Smooth muscle cell (in vitro differentiated cells): ENCODE data around the gene ARVCF. TPM values are rescaled to one million over a fixed set of nuclear protein-coding genes. Genes with fewer than 3 reads are reported as not detected.

ENCODE experiments used
- DNase-seq: peaks from one replicate; lab custom pipeline; 2025; ENCODE audit not compliant: unreplicated experiment; lab: John Stamatoyannopoulos, UW
- H2AFZ ChIP-seq: fragments of 200-600 bp; sonication (generic); 2 replicates; pipeline ENCODE4 v1.6.0; 2016; ENCODE audit warnings: antibody characterized with exemption, low read depth, mild to moderate bottlenecking
- H3F3A ChIP-seq: fragments of 200-600 bp; sonication (generic); 2 replicates; pipeline ENCODE4 v1.6.0; 2017; ENCODE audit warnings: antibody characterized with exemption, low read depth
- H3K27ac ChIP-seq: fragments of 200-600 bp; sonication (generic); 2 replicates; pipeline ENCODE4 v1.5.1; 2016; ENCODE audit warnings: low read depth, mild to moderate bottlenecking
- H3K27me3 ChIP-seq: fragments of 200-600 bp; sonication (generic); 2 replicates; pipeline ENCODE4 v1.6.1; 2016; ENCODE audit warnings: low read depth, mild to moderate bottlenecking
- H3K36me3 ChIP-seq: fragments of 200-600 bp; sonication (generic); 2 replicates; pipeline ENCODE4 v1.5.1; 2016; ENCODE audit warnings: low read depth
- H3K4me1 ChIP-seq: fragments of 200-600 bp; sonication (generic); 2 replicates; pipeline ENCODE4 v1.5.1; 2016; ENCODE audit warnings: low read depth
- H3K4me2 ChIP-seq: fragments of 200-600 bp; sonication (generic); 2 replicates; pipeline ENCODE4 v1.6.0; 2016; ENCODE audit warnings: mild to moderate bottlenecking
- H3K4me3 ChIP-seq: fragments of 200-600 bp; sonication (generic); 2 replicates; pipeline ENCODE4 v1.5.1; 2016; ENCODE audit warnings: mild to moderate bottlenecking
- H3K79me2 ChIP-seq: fragments of 200-600 bp; sonication (generic); 2 replicates; pipeline ENCODE4 v1.6.0; 2016; ENCODE audit warnings: low read depth, mild to moderate bottlenecking
- H3K9ac ChIP-seq: fragments of 200-600 bp; sonication (generic); 2 replicates; pipeline ENCODE4 v1.6.0; 2016; ENCODE audit warnings: low read depth
- H3K9me3 ChIP-seq: fragments of 200-600 bp; sonication (generic); replicated peaks from 2 replicates; pipeline ENCODE4 v1.5.1; 2016; ENCODE audit warnings: low read depth
- H4K20me1 ChIP-seq: fragments of 200-600 bp; sonication (generic); 2 replicates; pipeline ENCODE4 v1.6.0; 2016; ENCODE audit warnings: low read depth
- WGBS: methylation state at CpG from one replicate; pipeline ENCODE4 v1.1.7; 2016; ENCODE audit warnings: low lambda C conversion rate; 5-methylcytosine and 5-hydroxymethylcytosine counted together
- polyA plus RNA-seq: library from polyadenylated mRNA; unstranded; fragments of >200 nt; fragmentation: Nextera tagmentation; extraction: Ambion mirVana; gene quantifications from 2 replicates; pipeline ENCODE4 v1.2.1, GENCODE V29; 2016
- total RNA-seq: library from RNA; depleted of rRNA; stranded (reverse); fragments of >200 nt; gene quantifications from 2 replicates; pipeline ENCODE4 v1.2.3, GENCODE V29; 2014
- TF ChIP-seq, protein P1 (sequence below): fragments of 200-600 bp; sonication (generic); IDR thresholded peaks from 2 replicates; pipeline ENCODE4 v1.5.1; 2017; ENCODE audit warnings: borderline replicate concordance, mild to moderate bottlenecking, antibody characterized with exemption; ENCODE audit not compliant: insufficient read depth, poor library complexity, severe bottlenecking

ARVCF gene
- total and polyA plus RNA-seq, 2 experiments from 2014 or later: 5.4 to 10.6 TPM

DNA sequence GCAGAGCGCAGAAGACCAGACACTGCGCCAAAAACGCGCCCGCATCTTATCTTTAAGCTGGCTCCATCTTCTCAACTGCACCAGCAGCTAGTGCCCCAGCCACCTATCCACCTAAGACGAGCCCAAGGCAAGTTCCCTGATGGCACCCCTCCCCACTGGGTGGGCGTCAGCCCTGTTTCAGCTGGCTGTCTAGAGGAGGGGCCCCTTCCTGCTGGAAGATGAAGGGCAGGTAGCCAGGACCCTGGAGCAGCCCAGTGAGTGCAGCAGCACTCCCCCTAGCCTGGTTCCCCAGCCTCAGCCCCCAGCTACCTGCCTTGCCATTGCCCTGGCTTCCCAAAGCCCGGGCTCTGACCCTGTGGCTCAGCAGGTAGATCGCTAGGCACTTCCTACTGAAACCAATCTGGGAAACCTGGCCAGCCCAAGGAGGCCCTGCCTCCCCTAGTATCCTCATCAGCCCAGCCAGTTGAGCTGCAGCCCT lies 28.3 kb downstream of the ARVCF start:
- Histone ChIP-seq H3K27ac (no peak overlapping the region), H4K20me1 (no peaks in the 10 kb centered on the region), H2AFZ (no peak overlapping the region), H3K36me3 (no peaks in the 10 kb centered on the region), H3K27me3 (peaks cover 11% of the 10 kb centered on the region), H3K4me1 (peaks cover 7% of the 10 kb centered on the region), H3K9ac (no peak overlapping the region), H3F3A (no peaks in the 10 kb centered on the region), H3K9me3 (no peaks in the 10 kb centered on the region), H3K4me3 (no peak overlapping the region), H3K79me2 (no peaks in the 10 kb centered on the region), H3K4me2 (no peak overlapping the region)
- no peak for DNase-seq
- TF ChIP-seq, protein P1, sequence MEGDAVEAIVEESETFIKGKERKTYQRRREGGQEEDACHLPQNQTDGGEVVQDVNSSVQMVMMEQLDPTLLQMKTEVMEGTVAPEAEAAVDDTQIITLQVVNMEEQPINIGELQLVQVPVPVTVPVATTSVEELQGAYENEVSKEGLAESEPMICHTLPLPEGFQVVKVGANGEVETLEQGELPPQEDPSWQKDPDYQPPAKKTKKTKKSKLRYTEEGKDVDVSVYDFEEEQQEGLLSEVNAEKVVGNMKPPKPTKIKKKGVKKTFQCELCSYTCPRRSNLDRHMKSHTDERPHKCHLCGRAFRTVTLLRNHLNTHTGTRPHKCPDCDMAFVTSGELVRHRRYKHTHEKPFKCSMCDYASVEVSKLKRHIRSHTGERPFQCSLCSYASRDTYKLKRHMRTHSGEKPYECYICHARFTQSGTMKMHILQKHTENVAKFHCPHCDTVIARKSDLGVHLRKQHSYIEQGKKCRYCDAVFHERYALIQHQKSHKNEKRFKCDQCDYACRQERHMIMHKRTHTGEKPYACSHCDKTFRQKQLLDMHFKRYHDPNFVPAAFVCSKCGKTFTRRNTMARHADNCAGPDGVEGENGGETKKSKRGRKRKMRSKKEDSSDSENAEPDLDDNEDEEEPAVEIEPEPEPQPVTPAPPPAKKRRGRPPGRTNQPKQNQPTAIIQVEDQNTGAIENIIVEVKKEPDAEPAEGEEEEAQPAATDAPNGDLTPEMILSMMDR: no peak
- 88% methylated on average over 9 of the region's 9 CpGs for WGBS

DNA sequence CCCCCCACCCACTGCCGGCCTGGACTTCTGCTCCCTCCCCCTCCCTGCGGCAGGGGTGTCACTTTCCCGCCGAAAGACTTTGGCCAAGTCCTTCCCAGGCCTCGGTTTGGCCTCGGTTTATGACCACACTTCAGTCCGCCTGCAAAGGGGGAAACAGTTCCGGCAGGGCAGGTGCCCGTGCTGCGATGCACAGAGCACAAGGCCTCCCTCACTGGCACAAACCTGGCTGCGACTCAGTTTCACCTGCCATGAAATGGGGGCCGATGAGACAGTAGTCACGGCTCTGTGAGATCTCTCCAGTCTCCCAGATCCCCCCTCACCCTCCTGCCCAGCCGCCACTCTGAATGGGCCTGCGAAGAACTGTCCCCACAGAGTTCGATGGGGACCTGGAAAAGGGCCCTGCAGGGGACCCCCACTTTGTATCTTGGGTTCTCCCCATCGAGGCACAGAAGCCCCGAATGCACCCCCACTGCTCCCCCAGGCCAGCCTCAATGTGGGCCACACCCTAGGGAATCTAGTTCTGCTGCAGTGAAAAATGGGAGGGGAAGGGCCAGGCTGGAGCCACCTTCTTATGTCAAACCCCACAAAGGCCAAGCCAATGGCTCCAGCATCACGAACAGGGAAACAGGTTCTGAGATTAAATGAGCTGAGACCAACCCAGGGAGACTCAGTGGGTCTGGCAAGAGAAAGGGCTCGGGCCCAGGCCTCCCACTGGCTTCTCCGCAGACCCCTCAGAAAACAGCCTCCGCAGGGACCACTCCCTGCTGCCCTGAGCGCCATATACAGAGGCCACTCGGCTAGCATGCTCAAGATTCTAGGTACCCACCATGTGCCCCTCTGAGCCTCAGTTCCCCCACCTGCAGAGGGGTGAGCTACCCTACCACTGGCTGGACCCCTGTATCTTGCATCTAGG lies 29.0 kb downstream of the ARVCF start:
- H3K4me3 ChIP-seq: no peak overlapping the region
- no peaks in the 10 kb centered on the region for H4K20me1 ChIP-seq
- no peak overlapping the region for H3K9ac ChIP-seq
- H3K9me3 ChIP-seq: no peaks in the 10 kb centered on the region
- no peak overlapping the region for H2AFZ ChIP-seq
- WGBS: 85% methylated on average over 20 of the region's 24 CpGs
- DNase-seq: no peak
- TF ChIP-seq, protein P1: no peak
- no peaks in the 10 kb centered on the region for H3K36me3 ChIP-seq
- H3K4me1 ChIP-seq: peaks cover 7% of the 10 kb centered on the region
- H3K4me2 ChIP-seq: no peak overlapping the region
- no peaks in the 10 kb centered on the region for H3K79me2 ChIP-seq
- no peaks in the 10 kb centered on the region for H3F3A ChIP-seq
- H3K27me3 ChIP-seq: peaks cover 11% of the 10 kb centered on the region
- no peak overlapping the region for H3K27ac ChIP-seq

GRCh38 chr22:19986410-19987341 lies 29.9 kb downstream of the ARVCF start:
- H3F3A ChIP-seq: no peaks in the 10 kb centered on the region
- H3K9me3 ChIP-seq: no peaks in the 10 kb centered on the region
- H2AFZ ChIP-seq: peak overlapping the region; percentile 94
- H4K20me1 ChIP-seq: no peaks in the 10 kb centered on the region
- peaks cover 11% of the 10 kb centered on the region for H3K27me3 ChIP-seq
- 2% methylated on average over 55 of the region's 76 CpGs for WGBS
- no peaks in the 10 kb centered on the region for H3K36me3 ChIP-seq
- H3K4me2 ChIP-seq: peak overlapping the region; percentile 99
- H3K9ac ChIP-seq: peak overlapping the region; percentile 85
- no peak overlapping the region for H3K27ac ChIP-seq
- H3K79me2 ChIP-seq: no peaks in the 10 kb centered on the region
- TF ChIP-seq, protein P1: no peak
- peak overlapping the region; percentile 86 for H3K4me3 ChIP-seq
- peak; percentile 30 for DNase-seq
- H3K4me1 ChIP-seq: peaks cover 7% of the 10 kb centered on the region
